HG02870 (cell line): ENCODE measurements around the gene PHLDA2.

ENCODE experiments used
- ATAC-seq: cut with Tn5 transposase; IDR thresholded peaks from one replicate; pipeline ENCODE4 v1.9.1; 2021; ENCODE audit warnings: mild to moderate bottlenecking, moderate library complexity; ENCODE audit not compliant: unreplicated experiment

Gene PHLDA2

DNA sequence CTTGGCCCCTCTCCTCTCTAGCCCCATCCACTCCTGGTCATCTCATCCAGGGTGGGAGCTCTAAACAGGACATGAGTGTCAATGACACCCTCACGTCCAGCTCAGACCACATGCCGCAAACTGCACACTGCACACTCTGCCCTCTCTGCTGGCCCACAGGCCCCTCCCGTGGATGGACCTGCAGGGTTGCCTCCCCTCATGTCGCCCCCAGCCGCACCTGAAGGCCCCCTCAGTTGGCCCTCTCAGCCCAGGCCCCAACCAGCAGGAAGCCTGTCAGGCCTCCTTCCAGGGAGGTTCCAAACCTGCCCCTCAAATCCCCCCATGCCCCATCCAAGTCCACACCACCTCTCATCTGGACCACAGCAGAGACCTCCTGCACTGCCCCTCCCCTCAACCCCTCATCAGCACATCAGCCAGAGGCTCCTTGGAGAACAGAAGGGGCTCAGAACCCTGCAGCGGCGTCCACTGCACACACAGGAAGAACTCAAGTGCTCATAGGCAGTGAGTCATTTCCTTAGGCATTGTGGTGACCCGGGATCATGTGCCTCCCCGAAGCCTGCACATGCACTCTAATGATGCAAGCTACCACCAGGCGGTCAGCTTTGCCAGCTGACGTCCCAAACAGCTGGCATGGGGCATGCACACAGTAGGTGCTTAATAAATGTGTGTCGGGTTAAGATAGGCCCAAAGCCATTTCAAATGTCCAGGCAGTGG is 30.7 kb downstream of the PHLDA2 start:
- no peak for ATAC-seq

- no peak for ATAC-seq
These were observed 32.2 kb downstream of the PHLDA2 start for GRCh38 chr11:2897048-2897447.

GRCh38 chr11:2896047-2896446 is 33.2 kb downstream of the PHLDA2 start:
- no peak for ATAC-seq

DNA sequence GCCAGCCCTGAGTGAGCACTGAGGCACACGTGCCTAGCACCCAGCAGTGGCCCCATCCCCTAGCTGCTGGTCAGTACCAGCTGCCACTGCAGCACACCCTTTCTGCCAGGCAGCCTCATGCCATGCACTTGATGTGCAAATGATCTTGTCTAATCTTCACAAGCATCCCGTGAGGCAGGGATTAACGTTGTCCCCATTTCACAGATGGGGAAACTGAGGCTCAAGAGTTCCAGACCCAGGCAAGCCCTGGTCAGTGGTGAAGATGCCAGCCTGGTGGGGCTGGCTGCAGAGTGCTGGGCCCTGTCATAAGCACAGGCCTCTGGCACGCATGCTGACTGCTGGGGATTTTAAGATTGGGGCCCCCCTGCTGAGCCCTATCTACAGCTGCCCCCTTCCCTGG is 35.3 kb downstream of the PHLDA2 start:
- ATAC-seq: no peak

- no peak for ATAC-seq
These were observed 36.2 kb downstream of the PHLDA2 start for GRCh38 chr11:2892967-2893528.

DNA sequence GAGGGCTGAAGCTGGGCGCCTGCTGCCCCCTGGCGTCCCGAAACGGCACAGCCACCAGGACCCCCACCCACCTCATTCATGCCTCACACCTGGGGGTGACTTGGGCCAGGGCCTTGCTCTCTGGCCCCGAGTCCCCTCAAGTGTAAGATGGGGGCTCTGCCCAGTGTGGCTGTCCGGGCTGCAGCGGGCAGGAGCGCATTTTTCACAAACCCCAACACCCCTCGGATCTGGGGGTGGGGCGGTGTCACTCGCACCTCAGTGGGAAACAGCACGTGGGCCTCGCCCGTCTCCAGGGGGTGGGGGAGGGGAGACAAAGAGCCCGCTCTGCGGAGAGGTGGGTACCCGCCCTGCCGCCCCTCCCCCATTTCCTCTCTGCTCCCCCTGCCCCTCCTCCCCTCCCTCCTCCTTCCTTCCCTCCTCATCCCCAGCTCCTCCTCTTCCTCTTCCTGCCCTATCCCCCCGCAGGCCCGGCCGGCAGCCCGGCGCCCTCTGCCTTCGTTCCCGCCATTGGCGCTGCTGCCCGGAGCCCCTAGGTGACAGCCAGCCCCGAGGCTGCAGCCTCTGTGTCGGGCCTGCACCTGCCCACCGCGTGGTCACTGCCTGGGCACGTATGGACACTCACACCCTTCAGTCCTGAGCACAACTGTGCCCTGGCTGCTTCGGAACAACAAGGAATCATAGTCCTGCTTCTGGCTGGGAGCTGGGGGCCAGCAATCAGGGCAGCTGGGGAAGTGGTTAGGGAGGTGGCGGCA is 36.8 kb downstream of the PHLDA2 start:
- no peak for ATAC-seq

DNA sequence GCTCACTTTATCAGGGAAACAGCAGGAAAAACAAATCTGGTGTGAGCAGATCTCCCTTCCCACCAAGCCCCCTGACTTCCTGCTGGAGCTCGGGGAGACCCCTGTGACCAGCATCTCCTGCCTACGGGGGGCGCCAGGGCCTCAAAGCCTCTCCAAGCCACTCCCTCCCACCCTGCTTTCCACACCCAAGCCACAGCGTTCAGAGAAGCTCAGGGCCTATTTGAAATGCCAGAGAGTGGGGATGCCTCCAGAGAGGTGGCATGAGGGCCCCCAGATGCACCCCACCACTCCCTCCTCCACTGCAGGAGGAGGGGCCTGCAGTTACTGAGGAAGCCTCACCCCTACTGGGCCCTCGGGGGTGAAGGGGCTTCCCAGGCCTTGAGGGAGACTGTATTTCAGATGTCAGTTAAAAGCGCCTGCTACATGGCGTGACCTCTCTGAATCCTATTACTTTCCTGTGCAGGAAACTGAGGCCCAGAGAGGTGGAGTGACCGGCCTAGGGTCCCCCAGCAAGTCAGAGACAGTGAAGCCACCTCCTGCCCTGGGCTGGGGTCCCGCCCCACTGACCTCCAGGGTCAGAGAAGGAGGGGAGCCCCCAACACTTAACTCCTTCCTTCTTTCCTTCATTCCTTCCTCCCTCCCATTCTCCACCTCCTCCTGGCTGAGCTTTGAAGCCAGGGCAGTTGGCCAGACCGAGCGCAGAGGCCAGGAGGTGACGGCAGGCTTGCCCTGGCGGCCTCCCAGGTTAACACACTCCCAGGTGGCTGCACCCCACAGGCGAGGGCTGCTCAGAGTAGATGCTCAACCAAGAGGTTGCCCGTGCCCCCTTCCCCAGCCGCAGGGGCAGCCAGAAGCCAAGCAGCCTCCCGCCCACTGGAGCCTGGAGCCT is 37.6 kb downstream of the PHLDA2 start:
- no peak for ATAC-seq

DNA sequence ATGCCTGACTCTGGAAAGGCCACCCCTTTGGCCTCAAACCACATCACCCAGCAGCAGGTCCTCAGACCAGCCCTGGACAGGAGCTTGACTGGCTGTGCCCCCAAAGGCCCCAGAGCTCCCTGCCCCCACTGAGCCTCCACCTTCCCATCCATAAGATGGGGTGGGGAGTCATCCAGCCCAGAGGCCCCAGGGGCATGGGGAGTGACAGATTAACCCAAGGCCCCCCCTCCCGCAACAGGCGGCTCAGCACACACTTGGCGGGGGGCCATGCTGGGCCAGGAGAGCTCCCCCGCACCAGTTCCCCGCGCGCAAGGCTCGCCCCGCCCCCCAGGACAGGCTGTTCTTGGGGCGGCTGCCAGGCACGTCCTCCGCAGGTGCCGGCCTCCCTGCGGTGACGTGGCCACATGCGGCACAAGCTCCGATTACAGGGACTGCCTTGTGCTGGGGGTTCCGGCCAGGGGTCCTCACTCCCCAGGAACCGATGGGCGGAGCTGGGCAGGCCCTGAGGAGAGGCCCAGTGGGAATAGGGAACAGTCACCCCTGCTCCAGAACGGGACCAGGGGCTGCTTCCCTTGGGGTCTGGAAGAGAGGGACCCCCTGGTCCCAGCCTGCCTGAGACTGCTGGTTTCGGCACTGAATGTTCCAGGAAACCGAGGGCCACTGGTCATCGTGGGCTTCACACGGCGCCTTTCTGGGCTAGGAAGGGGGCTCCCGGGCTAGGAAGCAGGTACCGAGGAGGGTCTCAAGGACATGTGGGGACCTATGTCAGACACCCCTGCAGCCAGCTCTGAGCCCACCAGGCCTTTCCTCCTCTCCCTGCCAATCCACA is 38.5 kb downstream of the PHLDA2 start:
- ATAC-seq: no peak

GRCh38 chr11:2889362-2890273 is 39.6 kb downstream of the PHLDA2 start:
- ATAC-seq: no peak

- no peak for ATAC-seq
These were observed 40.8 kb downstream of the PHLDA2 start for GRCh38 chr11:2888266-2888968.

DNA sequence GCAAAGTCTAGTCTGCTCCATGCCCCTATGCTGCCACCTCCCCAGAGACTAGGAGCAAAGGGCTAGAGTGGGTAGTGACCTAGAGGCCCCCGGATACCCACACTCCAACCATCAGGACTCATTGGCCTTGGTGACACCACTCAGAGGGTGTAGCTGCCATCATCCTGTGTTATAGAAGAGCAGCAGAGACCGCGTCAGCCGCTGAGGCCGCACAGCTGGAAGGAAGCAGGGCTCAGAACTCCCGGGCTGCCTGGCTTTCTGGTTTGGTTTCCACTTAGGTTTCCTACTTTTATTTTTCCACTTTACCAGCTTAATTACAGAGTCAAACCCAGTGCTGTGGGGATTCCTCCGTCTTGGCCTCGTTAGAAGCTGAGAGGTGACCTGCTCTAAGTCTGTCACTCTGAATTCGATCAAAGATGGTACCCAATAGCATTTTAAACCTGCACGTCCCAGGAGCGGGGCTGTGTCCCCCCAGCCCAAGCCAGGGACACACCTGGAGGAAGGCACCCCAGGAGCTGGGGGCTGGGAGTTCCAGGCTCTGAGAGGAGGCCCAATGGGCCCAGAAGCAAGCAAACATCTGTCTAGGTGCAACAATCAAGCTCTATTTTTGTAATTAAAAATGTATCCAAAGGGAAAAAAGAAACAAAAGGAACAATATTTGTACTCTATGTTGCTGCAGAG is 41.6 kb downstream of the PHLDA2 start:
- no peak for ATAC-seq

DNA sequence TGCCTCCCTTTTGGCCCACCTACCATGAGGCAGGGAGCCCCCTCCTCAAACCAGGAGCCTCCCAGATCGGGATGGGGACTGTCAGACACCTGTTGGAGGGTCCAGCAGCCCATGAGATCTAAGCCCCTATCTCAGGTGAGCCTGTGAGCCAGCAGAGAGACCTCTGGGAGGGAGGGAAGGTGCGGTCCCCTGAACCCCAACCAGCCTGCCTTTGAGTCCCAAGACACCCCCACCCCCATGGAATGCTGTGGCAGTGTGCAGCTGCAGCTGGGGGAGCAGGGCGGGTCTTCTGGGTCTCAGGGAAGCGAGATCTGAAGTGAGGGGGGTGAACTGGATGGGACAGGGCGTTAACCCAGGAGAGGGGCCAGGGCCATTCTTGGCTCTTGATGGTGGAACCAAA is 42.3 kb downstream of the PHLDA2 start:
- ATAC-seq: no peak

DNA sequence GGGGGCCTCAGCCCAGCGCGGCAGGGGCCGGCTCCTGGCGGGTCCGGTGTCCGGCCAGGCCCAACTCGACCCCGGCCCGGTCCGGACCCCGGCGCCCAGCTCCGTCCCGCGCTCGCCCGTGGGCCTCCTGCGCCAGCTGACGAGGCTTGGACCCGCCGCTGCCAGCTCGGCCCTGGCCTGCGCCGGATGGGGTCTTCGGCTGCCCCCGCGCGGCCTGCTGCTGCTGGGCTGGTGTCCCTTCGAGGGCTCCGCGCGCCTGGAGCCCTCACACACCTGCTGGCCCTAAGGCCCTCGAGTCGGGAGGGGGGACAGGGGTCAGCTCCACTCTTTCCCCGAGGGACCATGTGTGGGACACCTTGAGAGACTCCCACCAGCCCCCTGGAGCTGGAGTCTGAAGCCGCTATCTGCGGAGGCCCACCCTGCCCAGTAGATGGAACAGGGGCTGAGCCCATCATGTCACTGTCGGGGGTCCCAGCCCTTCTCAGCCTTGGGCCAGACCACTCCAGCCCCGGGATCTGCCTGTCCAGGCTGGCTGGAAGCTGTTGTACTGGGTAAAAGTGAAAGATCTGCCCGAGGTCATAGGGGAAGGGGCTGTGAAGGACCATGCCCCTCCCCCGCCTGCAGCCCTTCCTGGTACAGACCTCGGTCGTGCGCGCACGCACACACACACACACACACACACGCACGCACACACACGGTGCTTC is 42.9 kb downstream of the PHLDA2 start:
- no peak for ATAC-seq

DNA sequence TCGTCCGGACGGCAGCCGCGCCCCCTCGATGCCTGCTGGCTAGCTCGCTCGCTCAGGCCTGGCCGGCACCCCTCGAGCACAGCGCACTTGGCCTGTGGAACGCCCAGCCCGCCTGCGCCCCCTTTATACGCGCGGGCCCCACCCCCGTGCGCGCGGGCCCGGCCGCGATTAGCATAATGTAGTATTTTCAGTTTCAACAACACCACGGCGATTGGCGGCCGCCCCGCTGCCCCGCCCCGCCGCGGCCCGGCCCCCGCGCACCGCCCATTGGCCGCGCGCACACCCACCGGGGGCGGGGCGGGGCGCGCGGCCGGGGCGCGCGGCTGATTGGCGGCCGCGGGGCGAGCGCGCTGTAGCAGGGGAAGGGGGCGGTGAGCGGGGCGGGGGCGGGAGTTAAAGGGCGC is 43.5 kb downstream of the PHLDA2 start, which contains the start of gene CDKN1C:
Gene CDKN1C (minus strand): TSS at position 98 of the 404 bp plus-strand sequence. CDS start 319 bp downstream, outside the sequence.
- peak; percentile 80 for ATAC-seq

DNA sequence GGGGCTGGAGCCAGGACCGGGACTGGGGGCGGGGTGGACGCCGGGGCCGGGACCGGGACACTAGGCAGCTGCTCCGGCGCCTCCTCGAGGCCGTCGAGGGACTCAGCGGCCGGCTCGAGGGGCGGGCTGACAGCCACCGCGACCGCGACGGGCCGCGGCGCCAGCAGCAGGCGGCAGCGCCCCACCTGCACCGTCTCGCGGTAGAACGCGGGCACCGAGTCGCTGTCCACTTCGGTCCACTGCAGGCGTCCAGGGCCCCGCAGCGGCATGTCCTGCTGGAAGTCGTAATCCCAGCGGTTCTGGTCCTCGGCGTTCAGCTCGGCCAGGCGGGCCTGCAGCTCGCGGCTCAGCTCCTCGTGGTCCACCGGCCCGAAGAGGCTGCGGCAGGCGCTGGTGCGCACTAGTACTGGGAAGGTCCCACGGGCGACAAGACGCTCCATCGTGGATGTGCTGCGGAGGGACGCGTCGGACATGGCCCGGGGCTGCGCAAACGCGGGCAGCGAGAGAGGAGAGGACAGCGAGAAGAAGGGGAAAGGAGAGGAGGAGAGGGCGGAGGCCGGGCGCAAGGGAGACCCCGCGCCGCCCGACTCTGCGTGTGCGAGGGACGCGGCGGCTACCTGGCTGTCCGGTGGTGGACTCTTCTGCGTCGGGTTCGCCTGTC is 44.1 kb downstream of the PHLDA2 start:
- ATAC-seq: peak; percentile 7

- ATAC-seq: no peak
These were observed 45.0 kb downstream of the PHLDA2 start for GRCh38 chr11:2883979-2884815.
